GM12873 (cell line): ENCODE data around the gene KLK1.

Experiments
- CTCF ChIP-seq: IDR thresholded peaks from 2 replicates; pipeline ENCODE4 v1.5.1; 2012; ENCODE audit warnings: low read depth, mild to moderate bottlenecking, moderate library complexity, low read length, control low read depth; ENCODE audit not compliant: insufficient read depth; ENCODE audit errors: missing control alignments

The KLK1 gene

GRCh38 chr19:50819636-50820035 lies 4.0 kb downstream of the KLK1 start:
- no peak for TF ChIP-seq CTCF

- TF ChIP-seq CTCF, result no peak
Observed at GRCh38 chr19:50818859-50819472, 4.6 kb downstream of the KLK1 start.

GRCh38 chr19:50817941-50818858 lies 5.4 kb downstream of the KLK1 start:
- no peak for TF ChIP-seq CTCF

- TF ChIP-seq CTCF, result no peak
Observed at GRCh38 chr19:50815439-50815838, 8.1 kb downstream of the KLK1 start.

- TF ChIP-seq CTCF, result no peak
Observed at GRCh38 chr19:50814883-50815282, 8.7 kb downstream of the KLK1 start.

- no peak for TF ChIP-seq CTCF
Observed at GRCh38 chr19:50812474-50812873, 11.1 kb downstream of the KLK1 start.

GRCh38 chr19:50808856-50809255 lies 14.7 kb downstream of the KLK1 start:
- TF ChIP-seq CTCF, result no peak
